GM19238 (cell line): ENCODE measurements around the gene MAP6.
A peak's percentile ranks its signal among the peaks of the same experiment; 100 is the strongest.

Experiments
- DNase-seq: peaks from one replicate; pipeline ENCODE4 v3.0.0; 2011; ENCODE audit warnings: low spot score; ENCODE audit not compliant: insufficient read length

The MAP6 gene

GRCh38 chr11:75632450-75632849, 36.4 kb downstream of the MAP6 start:
- DNase-seq: no peak

GRCh38 chr11:75631086-75631730, 37.6 kb downstream of the MAP6 start:
- DNase-seq: no peak

- DNase-seq: no peak
Observed at GRCh38 chr11:75627906-75628668, 40.8 kb downstream of the MAP6 start.

- DNase-seq: no peak
Observed at GRCh38 chr11:75626889-75627529, 41.8 kb downstream of the MAP6 start.

GRCh38 chr11:75625991-75626888, 42.6 kb downstream of the MAP6 start:
- no peak for DNase-seq

GRCh38 chr11:75625021-75625420, 43.8 kb downstream of the MAP6 start:
- no peak for DNase-seq

GRCh38 chr11:75616281-75616680, 52.6 kb downstream of the MAP6 start:
- DNase-seq: no peak

GRCh38 chr11:75615751-75616150, 53.1 kb downstream of the MAP6 start:
- no peak for DNase-seq

GRCh38 chr11:75611823-75612222, 57.0 kb downstream of the MAP6 start:
- no peak for DNase-seq

GRCh38 chr11:75606099-75606498, 62.7 kb downstream of the MAP6 start:
- no peak for DNase-seq

- DNase-seq: no peak
Observed at GRCh38 chr11:75603791-75604736, 64.8 kb downstream of the MAP6 start.

GRCh38 chr11:75602951-75603350, 65.9 kb downstream of the MAP6 start:
- no peak for DNase-seq

GRCh38 chr11:75601494-75601893, 67.3 kb downstream of the MAP6 start:
- no peak for DNase-seq

GRCh38 chr11:75600356-75600755, 68.5 kb downstream of the MAP6 start:
- no peak for DNase-seq

- DNase-seq: no peak
Observed at GRCh38 chr11:75598900-75599299, 69.9 kb downstream of the MAP6 start.

GRCh38 chr11:75598264-75598663, 70.6 kb downstream of the MAP6 start:
- DNase-seq: no peak

GRCh38 chr11:75597636-75598035, 71.2 kb downstream of the MAP6 start:
- peak; percentile 47 for DNase-seq

GRCh38 chr11:75596914-75597313, 71.9 kb downstream of the MAP6 start:
- no peak for DNase-seq

GRCh38 chr11:75595429-75595828, 73.4 kb downstream of the MAP6 start:
- no peak for DNase-seq

GRCh38 chr11:75594211-75594610, 74.6 kb downstream of the MAP6 start:
- DNase-seq: no peak
